Neural cell (in vitro differentiated cells): ENCODE data around the gene PGM5. TPM values are rescaled to one million over a fixed set of nuclear protein-coding genes. Genes with fewer than 3 reads are reported as not detected.
A peak's percentile ranks its signal among the peaks of the same experiment; 100 is the strongest.
"Not testable (repeated sequence)": the region's sequence is repeated elsewhere in the genome, so short reads cannot be mapped to it uniquely, and the experiment has no call there.

Experiments
- H2AFZ ChIP-seq: fragments of 200-600, 300-800 bp; sonication (generic), shearing (Covaris generic); 2 replicates; pipeline ENCODE4 v1.6.0; 2014; ENCODE audit warnings: low read depth, mild to moderate bottlenecking, antibody characterized with exemption, low read length, moderate library complexity
- H3F3A ChIP-seq: fragments of 200-600 bp; shearing (Covaris generic); 2 replicates; pipeline ENCODE4 v1.6.1; 2016; ENCODE audit warnings: mild to moderate bottlenecking, moderate library complexity, mixed read lengths, antibody characterized with exemption, low read length; ENCODE audit not compliant: insufficient read depth, poor library complexity, severe bottlenecking
- H3K27ac ChIP-seq: fragments of 200-600, 300-800 bp; sonication (generic), shearing (Covaris generic); 2 replicates; pipeline ENCODE4 v1.5.1; 2014; ENCODE audit warnings: mild to moderate bottlenecking, low read length, moderate library complexity
- H3K27me3 ChIP-seq: fragments of 300-800, 200-600 bp; sonication (generic), shearing (Covaris generic); 2 replicates; pipeline ENCODE4 v1.6.0; 2014; ENCODE audit warnings: mild to moderate bottlenecking, low read depth, low read length, moderate library complexity; ENCODE audit not compliant: insufficient read depth
- H3K36me3 ChIP-seq: fragments of 300-800, 200-600 bp; sonication (generic), shearing (Covaris generic); 2 replicates; pipeline ENCODE4 v1.5.1; 2014; ENCODE audit warnings: mild to moderate bottlenecking, antibody characterized with exemption, low read length, moderate library complexity; ENCODE audit not compliant: insufficient read depth
- H3K4me2 ChIP-seq: fragments of 300-800, 200-600 bp; sonication (generic), shearing (Covaris generic); 2 replicates; pipeline ENCODE4 v1.6.0; 2014; ENCODE audit warnings: mild to moderate bottlenecking, low read length
- H3K4me3 ChIP-seq: fragments of 300-800, 200-600 bp; sonication (generic), shearing (Covaris generic); 2 replicates; pipeline ENCODE4 v1.5.1; 2014; ENCODE audit warnings: mild to moderate bottlenecking, low read length, moderate library complexity
- H3K79me2 ChIP-seq: fragments of 200-600 bp; shearing (Covaris generic); replicated peaks from 2 replicates; pipeline ENCODE4 v1.6.0; 2014; ENCODE audit warnings: mild to moderate bottlenecking, low read length, moderate library complexity; ENCODE audit not compliant: insufficient read depth
- H3K9ac ChIP-seq: fragments of 300-800, 200-600 bp; sonication (generic), shearing (Covaris generic); 2 replicates; pipeline ENCODE4 v1.6.1; 2016; ENCODE audit warnings: mild to moderate bottlenecking, low read length, mixed read lengths
- H3K9me2 ChIP-seq: fragments of 200-600 bp; shearing (Covaris generic); 2 replicates; pipeline ENCODE4 v1.6.1; 2016; ENCODE audit warnings: mild to moderate bottlenecking, low read length, mixed read lengths; ENCODE audit not compliant: insufficient read depth
- H3K9me3 ChIP-seq: fragments of 200-600, 300-800 bp; sonication (generic), shearing (Covaris generic); 2 replicates; pipeline ENCODE4 v1.6.1; 2016; ENCODE audit warnings: mild to moderate bottlenecking, mixed run types, low read length, moderate library complexity, mixed read lengths
- H4K20me1 ChIP-seq: fragments of 200-600 bp; shearing (Covaris generic); 2 replicates; pipeline ENCODE4 v1.6.1; 2016; ENCODE audit warnings: mild to moderate bottlenecking, mixed run types; ENCODE audit not compliant: insufficient read depth
- RAD21 ChIP-seq: fragments of 450-650 bp; conservative IDR thresholded peaks from 2 replicates; pipeline ENCODE4 v1.6.1; 2014; ENCODE audit warnings: antibody characterized with exemption, mild to moderate bottlenecking, moderate library complexity
- SMC3 ChIP-seq: fragments of 450-650 bp; conservative IDR thresholded peaks from 2 replicates; pipeline ENCODE4 v1.6.1; 2014; ENCODE audit warnings: antibody characterized with exemption, mild to moderate bottlenecking, moderate library complexity; ENCODE audit not compliant: poor library complexity
- polyA plus RNA-seq: library from polyadenylated mRNA; depleted of rRNA; stranded (reverse); fragments of >200 nt; gene quantifications from 2 replicates; pipeline ENCODE4 v1.2.3, GENCODE V29; 2014
- TF ChIP-seq, protein P1 (sequence below): fragments of 450-650 bp; IDR thresholded peaks from 2 replicates; pipeline ENCODE4 v1.5.1; 2014; ENCODE audit warnings: antibody characterized with exemption, mild to moderate bottlenecking, moderate library complexity; ENCODE audit not compliant: poor library complexity, severe bottlenecking

PGM5 gene
- polyA plus RNA-seq, 1 donor from 2014 or later, result not detected

DNA sequence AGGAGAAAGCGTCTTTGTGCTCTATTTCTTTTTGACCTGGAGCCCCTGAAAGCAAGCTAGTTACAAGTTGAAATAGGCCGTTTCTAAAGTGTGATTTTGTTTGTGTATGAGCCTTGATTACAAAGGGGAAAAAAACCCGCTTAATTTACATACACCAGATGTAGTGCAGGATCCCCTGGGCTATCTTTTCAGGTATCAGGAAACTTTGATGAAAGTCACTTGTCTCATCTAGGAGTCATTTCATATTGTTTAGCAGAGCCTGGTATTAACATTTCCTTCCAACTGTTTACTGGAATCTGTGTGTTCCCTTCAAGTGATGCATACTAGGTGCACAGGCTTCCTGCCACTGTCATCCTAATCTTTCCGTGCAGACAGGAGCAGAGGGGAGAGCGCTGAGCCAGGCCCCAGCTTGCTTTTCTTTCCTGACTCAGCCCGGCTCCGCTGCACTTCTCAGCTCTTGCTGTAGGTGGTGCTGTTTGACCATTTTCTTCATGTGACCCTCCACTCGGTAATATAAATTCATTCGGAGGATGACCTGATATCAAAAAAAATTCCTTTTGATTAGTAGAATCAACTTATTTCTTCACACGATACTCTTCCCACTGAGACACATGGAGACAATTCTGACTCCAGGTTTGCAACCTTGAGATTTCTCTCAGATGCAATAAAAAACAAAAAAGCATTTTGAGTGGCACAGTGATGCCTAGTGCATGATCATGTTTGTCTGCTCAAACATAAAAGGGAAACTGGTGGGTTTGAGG, 14.0 kb upstream of the PGM5 start:
- not testable (repeated sequence) for H3K4me2 ChIP-seq, H3K9me3 ChIP-seq, H3K79me2 ChIP-seq, H2AFZ ChIP-seq, H3K9me2 ChIP-seq, H3K9ac ChIP-seq, H3K4me3 ChIP-seq, H4K20me1 ChIP-seq, H3K27me3 ChIP-seq, H3K27ac ChIP-seq, H3F3A ChIP-seq, H3K36me3 ChIP-seq
- TF ChIP-seq, protein P1, sequence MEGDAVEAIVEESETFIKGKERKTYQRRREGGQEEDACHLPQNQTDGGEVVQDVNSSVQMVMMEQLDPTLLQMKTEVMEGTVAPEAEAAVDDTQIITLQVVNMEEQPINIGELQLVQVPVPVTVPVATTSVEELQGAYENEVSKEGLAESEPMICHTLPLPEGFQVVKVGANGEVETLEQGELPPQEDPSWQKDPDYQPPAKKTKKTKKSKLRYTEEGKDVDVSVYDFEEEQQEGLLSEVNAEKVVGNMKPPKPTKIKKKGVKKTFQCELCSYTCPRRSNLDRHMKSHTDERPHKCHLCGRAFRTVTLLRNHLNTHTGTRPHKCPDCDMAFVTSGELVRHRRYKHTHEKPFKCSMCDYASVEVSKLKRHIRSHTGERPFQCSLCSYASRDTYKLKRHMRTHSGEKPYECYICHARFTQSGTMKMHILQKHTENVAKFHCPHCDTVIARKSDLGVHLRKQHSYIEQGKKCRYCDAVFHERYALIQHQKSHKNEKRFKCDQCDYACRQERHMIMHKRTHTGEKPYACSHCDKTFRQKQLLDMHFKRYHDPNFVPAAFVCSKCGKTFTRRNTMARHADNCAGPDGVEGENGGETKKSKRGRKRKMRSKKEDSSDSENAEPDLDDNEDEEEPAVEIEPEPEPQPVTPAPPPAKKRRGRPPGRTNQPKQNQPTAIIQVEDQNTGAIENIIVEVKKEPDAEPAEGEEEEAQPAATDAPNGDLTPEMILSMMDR, result peak; percentile 64
- TF ChIP-seq RAD21, result peak; percentile 57
- TF ChIP-seq SMC3, result peak; percentile 60

DNA sequence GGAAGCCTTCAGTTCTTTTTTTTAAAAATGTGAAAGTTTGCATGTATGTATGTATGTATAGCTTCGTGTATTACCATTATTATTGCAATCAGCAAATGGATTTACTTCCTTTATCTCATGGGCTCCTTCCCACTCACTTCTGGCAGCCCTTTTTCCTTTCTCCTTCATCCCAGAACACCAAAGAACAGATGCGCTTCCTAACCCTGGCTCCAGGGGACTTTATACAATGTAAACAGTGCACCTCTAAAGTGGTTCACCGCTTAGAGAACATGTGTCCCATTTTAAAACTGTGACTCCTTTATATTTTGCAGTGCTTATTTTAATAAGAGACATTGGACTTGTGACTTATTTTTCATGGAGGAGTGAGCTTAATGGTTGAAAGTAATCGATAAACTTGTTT, 13.2 kb upstream of the PGM5 start:
- not testable (repeated sequence) for H3K4me2 ChIP-seq, H3K9ac ChIP-seq, H3K27me3 ChIP-seq, H4K20me1 ChIP-seq, H3K9me3 ChIP-seq, H2AFZ ChIP-seq, H3K36me3 ChIP-seq, H3K27ac ChIP-seq, H3K79me2 ChIP-seq, H3K4me3 ChIP-seq, H3F3A ChIP-seq, H3K9me2 ChIP-seq

DNA sequence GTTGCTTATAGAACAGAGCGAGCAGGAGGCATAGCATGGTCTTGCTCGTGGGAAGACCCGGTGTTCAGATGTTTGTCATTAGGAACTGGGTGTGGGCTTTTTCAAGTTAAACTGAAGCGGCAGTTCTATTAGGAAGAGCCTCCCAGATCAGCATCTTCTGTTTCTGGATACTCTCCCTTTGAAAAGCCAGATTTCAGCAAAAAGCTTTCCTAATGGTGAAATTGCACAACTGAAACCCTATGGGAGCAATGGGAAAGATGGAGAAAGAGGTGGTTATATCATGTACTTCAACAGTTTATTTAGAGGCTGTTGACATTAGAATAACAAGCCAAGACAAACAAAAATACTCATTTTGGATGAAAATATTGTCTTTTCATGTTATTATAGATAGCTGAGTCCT, 12.4 kb upstream of the PGM5 start:
- not testable (repeated sequence) for H3K4me3 ChIP-seq, H3K9me2 ChIP-seq, H4K20me1 ChIP-seq, H3K4me2 ChIP-seq, H3K27me3 ChIP-seq, H3K79me2 ChIP-seq, H3F3A ChIP-seq, H3K36me3 ChIP-seq, H3K9ac ChIP-seq, H3K27ac ChIP-seq, H2AFZ ChIP-seq, H3K9me3 ChIP-seq

DNA sequence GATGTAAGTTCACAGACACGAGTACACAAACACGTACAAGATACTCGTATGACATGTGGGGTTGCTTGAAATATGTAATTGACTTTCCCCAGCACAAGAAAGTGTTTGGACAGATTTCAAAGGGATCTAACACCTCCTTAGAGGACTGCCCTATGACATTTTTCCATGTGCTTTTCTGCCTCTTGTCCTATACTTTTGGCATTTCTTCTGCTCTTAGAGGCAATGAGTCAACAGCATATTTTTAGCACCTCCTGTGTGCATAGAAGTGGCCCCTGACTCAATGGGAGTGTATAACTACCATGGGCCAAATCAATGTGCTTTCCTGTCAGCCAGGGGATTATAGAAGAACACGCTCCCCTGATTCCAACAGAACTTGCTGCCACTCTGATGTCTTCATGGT, 4.7 kb upstream of the PGM5 start:
- H4K20me1 ChIP-seq, H3K4me3 ChIP-seq, H3K9me3 ChIP-seq, H3K27ac ChIP-seq, H3K79me2 ChIP-seq, H3F3A ChIP-seq, H3K36me3 ChIP-seq, H3K9ac ChIP-seq, H2AFZ ChIP-seq, H3K27me3 ChIP-seq, H3K9me2 ChIP-seq, H3K4me2 ChIP-seq: not testable (repeated sequence)

DNA sequence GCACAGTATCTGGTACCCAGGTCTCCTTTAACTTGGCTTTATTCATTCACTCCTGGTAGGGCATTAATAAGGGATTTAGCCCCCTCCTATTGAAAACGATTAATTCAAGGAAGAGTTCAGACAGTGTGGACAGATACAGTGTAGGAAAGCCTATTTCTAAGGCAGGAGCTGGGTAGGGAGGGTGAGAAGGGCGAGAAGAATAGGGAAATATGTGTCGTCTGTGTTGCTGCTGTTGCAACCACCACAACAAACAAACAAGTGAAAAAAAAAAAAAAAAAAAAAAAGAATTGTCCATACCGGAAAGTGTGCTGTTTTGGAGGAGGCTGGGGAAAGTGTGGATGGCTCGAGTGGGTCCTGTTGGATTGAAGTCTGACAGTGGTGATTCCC, 425 bp upstream of the PGM5 start:
- not testable (repeated sequence) for H4K20me1 ChIP-seq, H3F3A ChIP-seq, H3K79me2 ChIP-seq, H3K4me2 ChIP-seq, H3K9me3 ChIP-seq, H3K9ac ChIP-seq, H3K27ac ChIP-seq, H2AFZ ChIP-seq, H3K9me2 ChIP-seq, H3K4me3 ChIP-seq, H3K36me3 ChIP-seq
- peaks cover 17% of the 10 kb centered on the region for H3K27me3 ChIP-seq

DNA sequence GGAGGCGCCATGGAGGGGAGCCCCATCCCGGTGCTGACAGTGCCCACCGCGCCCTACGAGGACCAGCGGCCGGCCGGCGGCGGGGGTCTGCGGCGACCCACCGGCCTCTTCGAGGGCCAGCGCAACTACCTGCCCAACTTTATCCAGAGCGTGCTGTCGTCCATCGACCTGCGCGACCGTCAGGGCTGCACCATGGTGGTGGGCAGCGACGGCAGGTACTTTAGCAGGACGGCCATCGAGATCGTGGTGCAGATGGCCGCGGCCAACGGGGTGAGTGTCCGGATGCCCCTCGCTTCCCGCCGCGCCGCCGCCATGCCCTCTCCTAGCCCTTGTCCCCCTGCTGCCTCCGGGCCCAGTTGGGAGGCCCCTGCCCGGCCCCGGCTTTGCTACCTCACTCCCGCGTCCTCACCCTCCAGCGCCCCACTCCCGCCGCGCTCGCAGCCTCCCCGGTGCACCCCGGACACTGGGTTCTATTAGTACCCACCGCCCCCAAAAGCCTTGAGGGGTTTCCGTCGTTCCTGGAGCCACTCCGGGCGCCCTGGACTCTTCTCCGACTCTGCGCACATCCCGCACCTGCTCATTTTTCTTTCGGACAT, 806 bp downstream of the PGM5 start:
- H3K4me2 ChIP-seq, H3K9me3 ChIP-seq, H3K9ac ChIP-seq, H3F3A ChIP-seq, H3K79me2 ChIP-seq, H3K27ac ChIP-seq, H3K36me3 ChIP-seq, H3K9me2 ChIP-seq, H2AFZ ChIP-seq, H4K20me1 ChIP-seq: not testable (repeated sequence)
- Histone ChIP-seq H3K27me3 (peaks cover 17% of the 10 kb centered on the region), H3K4me3 (peak overlapping the region; percentile 62)

DNA sequence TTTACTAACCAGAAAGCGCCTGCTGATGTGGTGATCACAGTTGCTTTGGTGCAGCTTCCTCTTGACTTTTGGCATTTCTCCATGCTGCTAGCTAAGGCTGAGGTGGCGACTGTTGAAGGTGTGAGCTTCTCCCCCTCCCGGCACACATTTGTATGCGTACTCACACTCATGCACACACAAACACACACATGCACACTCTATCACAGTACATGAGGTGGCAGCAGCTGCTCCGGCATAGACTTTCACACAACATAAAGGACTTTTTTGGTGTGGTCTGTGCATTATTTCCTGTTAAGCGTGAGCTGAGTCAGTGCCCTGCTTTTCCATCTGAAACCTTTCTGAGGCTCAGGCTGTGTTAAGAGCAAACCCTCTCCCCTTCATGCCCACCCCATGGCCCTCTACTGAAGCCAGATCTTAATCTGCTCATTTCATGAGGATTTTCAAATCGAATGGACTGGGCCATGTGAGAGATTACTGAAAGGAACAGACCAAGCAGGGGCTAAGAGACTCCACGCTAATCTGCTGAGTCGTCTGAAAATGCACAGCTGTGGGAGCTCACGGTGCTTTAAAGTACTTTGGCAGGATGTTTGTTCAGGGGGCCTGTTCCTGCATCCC, 10.6 kb downstream of the PGM5 start:
- not testable (repeated sequence) for H3F3A ChIP-seq, H3K9me2 ChIP-seq, H3K9me3 ChIP-seq, H3K36me3 ChIP-seq, H2AFZ ChIP-seq, H3K27ac ChIP-seq, H4K20me1 ChIP-seq, H3K4me2 ChIP-seq, H3K9ac ChIP-seq, H3K4me3 ChIP-seq, H3K27me3 ChIP-seq, H3K79me2 ChIP-seq
